ENCODE data around the gene MYO15B.
A peak's percentile ranks its signal among the peaks of the same experiment; 100 is the strongest.
"Not testable (repeated sequence)": the region's sequence is repeated elsewhere in the genome, so short reads cannot be mapped to it uniquely, and the experiment has no call there.

The MYO15B gene

DNA sequence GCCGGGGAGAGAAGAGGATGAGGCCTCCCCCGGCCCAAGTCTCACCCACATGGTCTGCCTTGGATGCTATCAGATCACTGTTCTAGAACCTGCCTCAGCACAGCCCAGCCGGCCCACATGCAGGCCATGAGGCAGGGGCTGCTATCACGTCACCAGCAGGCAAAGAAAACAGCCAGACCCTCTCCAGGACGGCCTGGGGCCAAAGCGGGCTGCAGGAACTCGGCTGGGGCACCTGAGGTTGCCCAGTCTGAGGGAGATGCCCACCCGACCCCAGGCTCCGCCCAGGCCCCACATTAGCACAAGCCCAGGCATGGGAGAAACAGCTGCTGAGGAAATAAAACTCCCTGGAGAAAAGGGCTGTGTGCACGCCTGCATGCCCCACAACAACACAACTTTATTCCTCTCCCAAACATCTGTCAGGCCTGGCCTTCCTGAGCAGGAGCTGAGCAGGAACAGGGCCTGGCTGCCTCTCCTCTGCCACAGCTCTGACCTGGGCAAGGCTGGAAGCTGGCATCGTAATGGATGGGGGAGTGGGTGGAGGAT is 39.0 kb downstream of the MYO15B start:
- ATAC-seq, result no peak

- no peak for ATAC-seq
These were observed 39.5 kb downstream of the MYO15B start for GRCh38 chr17:75627094-75627493.

GRCh38 chr17:75628425-75628824 is 40.8 kb downstream of the MYO15B start:
- ATAC-seq, result no peak

- ATAC-seq, result no peak
These were observed 41.6 kb downstream of the MYO15B start for GRCh38 chr17:75629157-75629556.

GRCh38 chr17:75630071-75630917 is 42.7 kb downstream of the MYO15B start:
- no peak for ATAC-seq

DNA sequence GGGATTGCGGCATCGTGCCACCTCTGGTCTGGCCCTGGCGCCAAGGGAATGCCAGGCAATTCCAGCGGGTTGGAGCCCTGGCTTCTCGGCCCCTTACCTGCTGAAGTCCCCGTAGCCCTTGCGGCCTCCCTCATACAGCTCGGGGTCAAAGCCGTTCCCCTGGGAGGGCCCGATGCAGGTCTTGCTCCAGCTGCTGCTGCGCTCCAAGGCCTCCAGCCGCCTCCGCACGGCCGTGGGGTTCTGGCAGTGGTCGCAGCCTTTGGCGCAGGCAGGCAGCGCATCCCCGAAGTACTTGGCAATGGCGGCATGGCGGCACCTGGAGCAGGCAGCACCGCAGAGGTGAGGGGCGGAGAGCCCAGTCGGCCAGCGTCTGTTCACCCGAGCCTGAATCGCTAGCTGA is 43.8 kb downstream of the MYO15B start:
- ATAC-seq, result no peak

GRCh38 chr17:75632428-75632827 is 44.8 kb downstream of the MYO15B start:
- no peak for ATAC-seq

DNA sequence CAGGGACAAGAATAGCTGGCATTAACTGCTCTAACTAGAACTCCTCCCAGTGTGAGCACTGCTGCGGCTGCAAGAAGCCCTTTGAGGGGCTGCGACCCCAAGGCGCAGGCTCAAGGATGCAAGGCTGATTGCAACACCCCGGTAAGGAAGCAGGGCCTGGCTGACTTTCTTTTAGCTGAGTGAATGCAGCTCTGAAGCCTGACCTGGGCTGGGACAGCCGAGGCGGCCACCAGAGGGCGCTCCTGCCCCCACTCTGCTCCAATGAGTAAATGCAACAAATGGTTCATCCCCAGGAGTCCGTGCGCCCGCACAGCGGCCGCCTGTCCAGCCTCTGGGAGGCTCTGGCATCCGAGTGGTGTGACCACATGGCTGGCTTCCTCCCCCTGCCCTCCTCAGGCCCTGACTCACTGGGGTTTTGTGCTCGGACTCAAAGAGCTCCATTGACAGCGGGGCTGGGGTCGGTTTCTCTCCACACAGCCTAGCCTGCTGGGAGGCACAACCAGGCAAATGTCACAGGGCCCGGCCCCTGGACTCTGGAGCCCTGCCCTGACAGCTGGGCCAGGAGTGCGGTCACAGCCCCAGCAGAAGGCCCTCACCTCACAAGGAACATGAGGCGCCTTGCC is 45.4 kb downstream of the MYO15B start, which contains the start of gene SMIM5:
SMIM5 (plus strand) TSS at position 572 of the 623 bp plus-strand sequence. CDS start 6,768 bp downstream, outside the sequence.
- peak; percentile 86 to 91 for ATAC-seq

GRCh38 chr17:75633486-75634375 is 46.1 kb downstream of the MYO15B start:
- no peak for ATAC-seq

- ATAC-seq, result no peak
These were observed 46.8 kb downstream of the MYO15B start for GRCh38 chr17:75634376-75634740.

DNA sequence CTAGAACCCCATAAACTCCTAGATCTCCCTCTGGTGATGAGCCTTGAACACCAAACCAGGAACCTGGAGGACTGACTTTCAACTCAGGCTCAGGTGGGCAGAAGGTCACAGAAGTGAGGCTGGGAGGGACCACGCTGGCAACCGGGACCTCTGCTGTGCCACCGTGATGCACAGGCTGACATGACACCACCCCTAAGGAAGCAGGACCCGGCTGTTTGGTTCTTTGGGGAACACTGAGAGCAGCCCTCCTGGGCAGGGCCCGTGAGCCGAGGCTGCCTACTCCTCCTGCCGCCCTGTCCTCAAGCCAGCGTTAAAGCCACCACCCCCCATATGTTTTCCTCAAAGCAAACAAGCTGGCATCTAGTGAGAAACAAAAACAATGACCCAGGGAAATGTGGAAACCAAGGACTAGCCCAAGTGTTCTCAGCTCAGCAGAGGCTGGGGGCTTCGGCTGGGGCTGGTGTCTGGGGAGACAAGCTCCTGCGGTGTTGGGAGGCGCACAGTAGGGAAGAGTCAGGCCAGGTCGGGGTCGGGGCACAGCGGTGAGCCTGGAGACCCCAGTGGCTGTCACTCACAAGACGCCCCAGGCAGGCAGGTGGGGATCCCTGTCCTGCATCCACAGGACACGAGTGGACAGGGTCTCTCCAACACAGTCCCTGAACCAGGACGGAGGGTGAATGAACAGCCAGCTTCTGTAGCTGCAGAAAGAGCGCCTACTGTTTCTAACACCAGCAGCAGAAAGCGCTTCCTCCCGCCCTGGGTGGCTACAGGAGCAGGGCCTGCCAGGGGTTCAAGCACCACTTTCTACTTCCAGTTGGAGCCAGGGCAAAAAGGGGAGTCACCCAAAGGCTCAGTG is 47.4 kb downstream of the MYO15B start:
- no peak for ATAC-seq

DNA sequence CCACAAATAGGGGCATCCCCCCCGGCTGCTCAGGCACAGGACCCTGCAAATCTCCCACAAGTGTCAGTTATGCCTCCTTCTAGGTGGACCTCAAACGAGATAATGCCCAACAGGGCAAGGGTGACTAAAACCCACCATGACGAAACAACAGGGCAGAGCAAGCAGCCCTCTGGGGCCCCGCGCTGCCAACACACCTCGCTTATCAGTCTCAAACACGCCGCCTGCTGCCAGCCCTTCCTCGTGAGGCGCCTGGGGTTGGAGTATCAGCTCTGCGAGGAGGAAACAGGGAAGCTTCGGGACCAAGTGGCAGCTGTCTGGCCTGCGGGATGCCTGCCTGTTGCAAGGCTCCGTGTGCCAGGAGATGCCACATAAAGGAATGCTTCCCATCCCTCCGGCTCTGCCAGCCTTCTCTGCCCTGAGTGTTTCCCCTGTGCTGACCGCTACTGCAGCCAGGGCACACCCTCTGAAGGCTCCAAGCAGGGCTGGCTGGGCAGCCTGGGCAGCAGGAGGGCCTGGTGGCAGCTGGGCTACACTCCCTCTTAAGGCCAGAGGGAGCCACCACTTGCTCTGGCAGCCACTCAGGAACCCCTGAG is 48.1 kb downstream of the MYO15B start:
- no peak for ATAC-seq

DNA sequence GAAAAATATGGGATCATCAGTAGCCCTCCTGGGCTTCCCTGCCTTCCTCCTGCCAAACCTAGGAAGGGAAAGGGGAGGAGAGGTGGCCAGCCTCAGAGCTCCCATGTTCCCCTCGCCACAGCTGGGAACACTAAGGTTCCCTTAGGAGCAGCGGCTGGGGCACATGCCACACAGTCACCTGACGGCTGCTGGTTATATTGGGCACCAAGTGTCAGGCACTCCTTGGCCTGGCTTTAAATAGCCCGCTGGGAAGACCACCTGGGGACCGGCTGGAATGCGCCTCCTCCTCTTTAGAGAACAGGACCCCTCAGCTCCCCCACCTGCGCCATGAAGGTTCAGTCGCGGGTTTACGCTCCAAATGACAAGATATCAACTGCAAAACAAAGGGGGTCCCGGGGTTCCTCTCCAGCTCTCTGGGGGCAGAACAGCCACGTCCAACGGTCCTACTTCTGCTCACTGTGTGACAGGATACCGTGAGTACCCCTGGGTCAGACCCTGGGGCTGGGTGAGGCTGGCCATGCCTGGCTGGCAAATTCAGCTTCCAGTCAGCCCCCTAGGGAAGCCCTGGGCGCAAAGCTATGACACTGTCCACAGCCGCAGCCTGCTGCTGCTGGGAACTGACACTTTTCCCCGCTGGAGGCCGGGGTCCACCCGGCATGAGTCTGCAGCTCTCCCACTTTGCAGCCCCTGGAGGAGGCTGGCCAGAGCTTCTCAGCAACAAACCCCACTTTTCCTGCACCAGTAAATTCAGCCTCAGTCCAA is 49.0 kb downstream of the MYO15B start:
- ATAC-seq, result no peak

DNA sequence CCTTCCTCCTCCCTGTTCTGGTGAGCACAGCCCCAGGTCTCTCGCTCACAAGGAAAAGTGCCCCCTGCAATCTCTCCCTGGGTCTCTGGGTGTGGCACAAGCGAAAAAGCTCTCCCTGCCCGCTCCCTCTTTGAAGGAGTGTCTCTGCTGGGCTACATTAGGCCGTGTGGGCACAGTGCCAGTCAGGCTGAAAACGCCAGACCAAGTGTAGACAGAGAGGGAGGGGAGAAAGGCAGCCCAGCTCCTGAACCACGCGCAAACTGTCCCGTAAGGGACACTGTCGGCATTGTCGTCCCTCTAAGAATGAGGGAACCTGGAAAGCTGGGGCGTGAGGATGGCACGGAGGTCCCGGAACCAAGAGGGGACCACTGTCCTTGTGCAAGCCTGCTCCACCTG is 49.5 kb downstream of the MYO15B start:
- ATAC-seq, result no peak

DNA sequence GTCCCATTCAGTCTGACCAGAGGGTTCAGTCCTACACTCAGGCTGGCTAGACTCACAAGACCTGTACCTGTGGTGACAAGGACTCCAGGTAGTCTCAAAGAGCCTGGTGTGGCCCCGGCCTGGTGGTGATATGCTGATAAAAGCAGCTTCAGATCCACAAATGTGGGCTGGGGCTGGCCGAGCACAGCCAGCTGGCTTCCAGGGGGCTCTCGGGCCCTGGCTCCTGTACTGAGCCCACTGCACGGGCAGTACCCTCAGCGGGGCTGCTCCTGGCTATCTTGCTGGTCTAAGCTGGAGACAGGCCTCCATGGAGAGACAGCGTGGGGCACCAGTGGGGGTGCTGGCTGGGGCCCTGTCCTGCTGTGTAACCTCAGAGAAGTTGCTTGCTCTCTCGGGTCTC is 50.0 kb downstream of the MYO15B start:
- ATAC-seq, result no peak

GRCh38 chr17:75638039-75638438 is 50.4 kb downstream of the MYO15B start:
- not testable (repeated sequence) for ATAC-seq

GRCh38 chr17:75638893-75639292 is 51.3 kb downstream of the MYO15B start:
- no peak for ATAC-seq

DNA sequence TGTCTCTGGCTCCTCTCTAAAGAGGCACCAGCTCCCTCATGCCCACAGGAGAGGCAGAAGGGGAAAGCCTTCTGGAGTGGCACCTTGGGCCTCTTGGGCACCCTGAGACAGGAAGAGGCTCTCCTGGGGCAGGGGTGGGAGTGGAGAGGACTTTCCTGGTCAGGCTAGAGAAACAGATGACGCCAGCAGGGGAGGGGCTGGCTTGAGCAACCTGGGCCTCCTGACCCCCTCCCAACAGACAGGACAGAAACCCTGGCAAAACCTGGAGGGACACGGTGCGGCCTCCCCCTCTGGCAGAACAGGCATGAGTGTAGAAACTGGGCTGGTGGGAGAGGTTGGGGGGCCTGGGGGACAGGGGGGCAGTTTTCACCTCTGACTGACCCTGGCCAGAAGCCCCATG is 51.7 kb downstream of the MYO15B start:
- ATAC-seq, result no peak

DNA sequence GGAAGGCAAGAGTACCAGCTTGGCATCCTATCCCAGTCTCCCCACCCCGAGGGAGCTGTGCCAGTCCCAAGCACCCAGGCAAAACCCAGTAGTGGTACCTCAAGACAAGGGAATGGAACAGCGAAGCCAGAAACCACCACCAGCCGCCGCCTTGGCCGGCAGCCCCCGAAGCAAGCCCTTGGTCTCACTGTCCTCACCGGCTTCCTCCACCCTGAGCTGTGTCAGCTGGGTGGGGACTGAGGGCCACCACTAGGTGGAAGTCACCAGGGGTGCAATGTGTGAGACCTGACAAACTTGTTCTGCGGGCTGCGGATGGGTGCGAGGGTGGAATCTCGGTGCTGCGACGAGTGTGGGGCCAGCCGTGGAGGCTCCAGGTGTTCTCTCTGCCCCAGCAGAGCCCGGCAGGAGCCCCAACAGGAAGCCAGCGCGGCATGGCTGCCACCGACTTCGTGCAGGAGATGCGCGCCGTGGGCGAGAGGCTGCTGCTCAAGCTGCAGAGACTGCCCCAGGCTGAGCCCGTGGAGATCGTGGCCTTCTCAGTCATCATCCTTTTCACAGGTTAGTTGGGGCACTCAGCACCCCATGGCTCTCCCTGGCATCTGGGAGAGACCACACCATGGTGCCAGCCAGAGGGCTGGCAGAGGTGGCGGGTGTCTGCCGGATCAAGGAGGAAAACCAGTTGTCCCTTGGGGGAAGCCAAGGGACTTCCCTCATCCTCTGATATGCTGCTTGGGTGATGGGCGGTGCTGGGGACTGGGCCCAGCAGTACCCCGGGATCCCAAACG is 52.4 kb downstream of the MYO15B start:
- ATAC-seq, result no peak

- ATAC-seq, result no peak
These were observed 53.0 kb downstream of the MYO15B start for GRCh38 chr17:75640556-75641119.
